Measurements from ENCODE around the gene RNF149.

Gene RNF149

GRCh38 chr2:101295895-101296294 lies 12.6 kb downstream of the RNF149 start:
- DNase-seq, result no peak

- DNase-seq, result no peak
Observed at GRCh38 chr2:101294861-101295260, 13.6 kb downstream of the RNF149 start.

- no peak for DNase-seq
Observed at GRCh38 chr2:101293544-101293943, 15.0 kb downstream of the RNF149 start.

DNA sequence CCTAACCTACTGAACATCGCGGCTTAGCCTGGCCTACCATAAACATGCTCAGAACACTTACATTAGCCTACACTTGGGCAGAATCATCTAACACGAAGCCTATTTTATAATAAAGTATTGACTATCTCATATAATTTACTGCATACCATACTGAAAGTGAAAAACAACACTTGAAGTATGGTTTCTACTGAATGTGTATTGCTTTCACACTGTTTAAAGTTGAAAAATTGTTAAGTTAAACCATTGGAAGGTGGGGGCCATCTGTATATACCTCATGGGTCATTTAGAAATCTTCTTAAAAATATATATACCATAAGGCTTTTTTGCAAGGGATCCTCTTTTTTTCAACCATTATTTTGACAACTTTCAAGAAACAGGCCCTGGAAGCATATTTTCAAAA lies 16.5 kb downstream of the RNF149 start:
- DNase-seq, result no peak

GRCh38 chr2:101290711-101291110 lies 17.8 kb downstream of the RNF149 start:
- no peak for DNase-seq

DNA sequence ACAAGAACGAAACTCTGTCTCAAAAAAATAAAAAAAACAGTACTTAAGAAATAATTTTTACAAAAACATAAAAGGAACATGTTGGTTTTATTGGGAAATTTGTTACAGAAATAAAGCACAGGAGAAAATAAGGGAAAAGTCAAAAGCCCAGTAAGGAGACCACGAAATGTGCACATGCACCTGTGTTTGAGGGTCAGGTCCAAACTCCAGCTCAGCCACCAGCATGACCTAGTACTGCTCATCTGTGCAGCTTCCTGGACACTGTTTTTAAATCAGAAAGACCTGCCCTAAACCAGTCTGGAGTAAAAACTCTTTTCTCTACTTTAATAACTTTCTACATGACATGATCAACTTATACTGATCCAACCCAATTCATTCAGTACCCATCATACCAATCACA lies 21.2 kb downstream of the RNF149 start:
- DNase-seq, result no peak

- DNase-seq, result no peak
Observed at GRCh38 chr2:101286684-101287083, 21.8 kb downstream of the RNF149 start.

GRCh38 chr2:101282980-101283379 lies 25.5 kb downstream of the RNF149 start:
- DNase-seq, result no peak

DNA sequence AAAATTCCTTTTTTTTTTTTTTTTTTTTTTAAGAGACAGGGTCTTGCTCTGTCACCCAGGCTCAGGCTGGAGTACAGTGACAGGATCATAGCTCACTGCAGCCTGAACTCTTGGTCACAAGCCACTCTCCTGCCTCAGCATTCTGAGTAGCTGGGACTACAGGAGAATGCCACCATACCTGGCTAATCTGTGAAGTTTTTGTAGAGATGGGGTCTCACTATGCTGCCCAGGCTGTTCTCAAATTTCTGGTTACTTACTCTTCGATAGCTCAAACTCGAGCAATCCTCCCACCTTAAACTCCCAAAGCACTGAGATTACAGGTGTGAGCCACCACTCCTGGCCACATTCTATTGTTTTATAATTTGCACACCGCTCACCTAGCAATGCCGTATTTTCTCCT lies 27.0 kb downstream of the RNF149 start:
- DNase-seq, result no peak

DNA sequence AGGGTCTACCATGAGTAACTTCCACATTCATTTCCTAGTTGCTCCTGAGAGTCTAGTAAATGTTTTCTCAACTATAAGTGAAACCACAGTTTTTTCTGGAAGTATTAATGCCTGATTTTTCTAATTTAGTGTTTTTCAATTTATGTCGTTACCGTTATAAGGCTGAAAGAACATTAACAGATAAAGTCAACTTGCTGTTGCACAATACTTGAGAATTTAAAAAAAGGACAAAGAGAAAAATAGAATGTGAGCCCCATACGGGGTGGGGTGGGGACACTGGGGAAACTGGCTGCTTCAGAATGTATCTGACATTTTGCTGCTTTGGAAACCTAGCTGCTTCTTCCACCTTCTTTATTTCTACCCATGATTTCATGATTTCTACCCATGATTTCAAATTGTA lies 29.6 kb downstream of the RNF149 start:
- no peak for DNase-seq

GRCh38 chr2:101277111-101277510 lies 31.4 kb downstream of the RNF149 start:
- no peak for DNase-seq

GRCh38 chr2:101274142-101274541 lies 34.4 kb downstream of the RNF149 start:
- DNase-seq, result no peak

GRCh38 chr2:101273056-101273455 lies 35.4 kb downstream of the RNF149 start:
- no peak for DNase-seq

GRCh38 chr2:101272045-101272784 lies 36.3 kb downstream of the RNF149 start:
- peak in 1 of 5 donors; percentile 86 for DNase-seq

- DNase-seq, result no peak
Observed at GRCh38 chr2:101270700-101271259, 37.7 kb downstream of the RNF149 start.

DNA sequence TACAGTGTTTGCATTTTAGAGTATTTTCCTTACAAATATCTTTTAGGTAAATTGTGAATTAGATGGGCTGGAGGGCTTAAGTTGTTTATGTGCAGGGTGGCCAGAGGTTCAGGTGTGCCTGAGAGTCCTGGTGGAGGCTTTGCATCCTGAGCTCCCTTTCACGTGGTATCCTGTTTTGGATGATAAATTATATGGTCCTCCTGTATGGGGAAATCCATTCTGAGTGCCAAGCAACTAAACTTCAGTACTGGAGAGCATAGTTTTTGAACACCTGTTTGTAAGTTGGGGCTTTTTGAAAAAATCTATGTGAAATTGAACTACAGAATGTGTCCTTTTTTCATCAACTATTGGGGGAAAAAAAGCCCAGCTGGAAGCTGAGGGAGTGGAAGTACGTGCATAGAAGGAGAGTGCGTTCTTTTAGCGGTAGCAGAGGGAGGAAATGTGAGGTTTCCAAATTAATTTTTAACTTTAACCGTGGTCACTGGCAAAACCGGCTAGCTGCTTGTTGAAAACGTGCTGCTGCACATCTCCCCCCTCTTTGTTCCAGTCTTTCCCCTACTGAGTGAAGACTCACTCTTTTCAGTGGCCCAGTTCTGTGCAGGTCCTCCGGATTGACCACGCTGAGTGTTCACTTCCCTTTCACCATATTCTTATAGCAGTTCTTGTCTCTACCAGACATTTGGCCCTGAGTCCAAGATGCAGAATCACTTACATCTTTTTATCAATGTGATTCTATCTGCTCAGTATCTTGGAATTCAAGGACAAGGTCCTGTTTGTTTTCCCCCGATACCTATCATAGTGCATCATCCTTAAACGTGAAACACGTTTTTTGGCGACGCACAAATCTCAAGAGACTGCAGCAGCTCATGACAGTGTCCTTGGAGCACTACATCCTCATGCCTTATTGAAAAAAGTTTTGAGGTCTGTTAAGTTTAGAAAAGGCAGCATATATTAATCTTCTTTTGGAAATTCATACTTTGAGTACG lies 40.5 kb downstream of the RNF149 start:
- DNase-seq, result no peak

DNA sequence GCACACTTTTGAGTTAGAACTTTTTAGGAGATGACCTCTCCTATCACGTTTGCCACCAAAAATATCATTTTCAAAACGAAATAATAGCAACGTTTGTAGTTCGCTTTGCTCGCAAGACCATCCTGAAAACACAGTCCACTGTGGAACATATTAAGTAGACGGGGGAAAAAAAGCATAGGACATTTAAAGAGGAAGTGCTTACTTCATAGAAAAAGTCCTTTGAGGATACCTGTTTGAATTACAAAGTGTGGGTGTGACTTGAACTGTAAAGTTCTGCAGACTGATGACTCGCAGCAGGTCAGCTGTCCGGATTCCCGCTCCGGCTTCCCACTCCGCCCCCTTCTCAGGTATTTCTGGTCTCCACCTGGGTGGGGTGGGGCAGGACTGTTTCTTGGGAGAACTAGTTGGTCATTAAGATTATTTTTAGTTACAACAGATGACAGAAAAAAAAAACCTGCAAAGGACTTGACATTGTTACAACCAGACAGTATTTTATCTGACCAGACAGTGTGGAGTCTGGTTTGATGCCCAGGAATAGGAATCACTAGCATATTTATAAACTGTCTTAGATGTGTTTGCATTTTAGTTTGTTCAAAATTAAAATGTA lies 42.5 kb downstream of the RNF149 start:
- DNase-seq, result no peak

DNA sequence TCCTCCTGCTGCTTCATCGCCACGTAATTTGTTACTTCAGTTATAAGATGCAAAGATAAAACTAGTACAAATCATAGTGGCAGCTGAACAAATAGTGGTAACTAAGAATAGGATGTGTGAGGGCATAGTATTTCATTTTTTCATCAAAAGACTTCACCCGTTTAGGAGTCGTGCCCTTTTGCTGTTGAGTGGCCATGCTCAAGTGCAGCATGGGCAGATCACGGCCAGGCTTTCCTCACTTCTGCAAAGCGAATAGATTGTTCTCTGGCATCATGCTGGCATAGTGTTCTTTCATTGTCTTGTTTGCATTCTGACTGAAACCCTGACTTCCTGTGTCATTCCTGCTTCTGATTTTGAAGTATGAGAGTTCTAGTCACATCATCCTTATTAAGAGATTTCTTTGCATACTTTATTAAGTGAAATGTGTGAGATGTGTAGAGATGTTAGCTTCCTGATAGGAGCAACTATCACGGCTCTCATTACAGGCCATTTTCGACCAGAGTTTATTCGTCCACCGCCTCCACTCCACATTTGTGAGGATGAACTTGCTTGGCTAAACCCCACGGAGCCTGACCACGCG lies 44.1 kb downstream of the RNF149 start:
- DNase-seq, result peak in 1 of 5 donors; percentile 18

DNA sequence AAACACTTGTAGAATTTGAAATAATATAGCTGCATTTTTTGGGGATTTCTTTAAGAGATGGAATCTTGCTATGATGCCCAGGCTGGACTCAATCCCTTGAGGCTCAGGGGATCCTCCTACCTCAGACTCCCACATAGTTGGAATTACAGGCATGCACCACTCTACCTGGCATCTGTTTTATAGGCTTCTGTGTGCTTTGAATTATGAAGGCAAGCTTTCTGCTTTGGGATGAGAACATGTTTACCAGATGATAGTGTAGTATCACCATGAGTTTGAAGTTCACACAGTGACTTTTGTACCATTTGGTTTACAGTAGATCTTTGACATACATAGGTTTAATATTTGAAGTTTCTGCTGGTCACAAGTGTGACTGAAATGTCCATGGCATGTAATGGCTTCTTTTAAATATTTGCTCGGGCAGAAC lies 45.1 kb downstream of the RNF149 start:
- DNase-seq, result no peak

- DNase-seq, result no peak
Observed at GRCh38 chr2:101262142-101262541, 46.4 kb downstream of the RNF149 start.

- no peak for DNase-seq
Observed at GRCh38 chr2:101258804-101259203, 49.7 kb downstream of the RNF149 start.

DNA sequence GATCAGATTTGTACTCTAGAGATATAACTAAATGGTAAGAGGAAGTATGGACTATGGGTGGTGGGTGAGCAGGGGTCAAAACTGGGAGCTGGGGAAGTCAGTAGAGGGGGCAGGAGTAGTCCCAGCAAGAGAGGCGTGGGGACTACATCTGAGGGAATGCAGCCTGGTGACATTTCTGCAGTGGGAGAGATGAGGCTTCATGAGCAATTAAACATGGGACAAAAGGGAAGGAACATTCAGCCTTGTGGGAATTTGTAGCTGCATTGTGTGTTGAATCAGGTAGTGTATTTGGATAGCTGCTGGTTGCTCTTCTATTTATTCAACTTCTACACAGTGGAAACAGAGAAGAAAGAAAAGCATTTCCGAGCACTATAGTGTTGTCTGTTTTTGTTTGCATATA lies 52.2 kb downstream of the RNF149 start:
- DNase-seq, result no peak

GRCh38 chr2:101255501-101255900 lies 53.0 kb downstream of the RNF149 start:
- DNase-seq, result no peak
